ENCODE data around the gene MORN4.
A peak's percentile ranks its signal among the peaks of the same experiment; 100 is the strongest.
"Not testable (repeated sequence)": the region's sequence is repeated elsewhere in the genome, so short reads cannot be mapped to it uniquely, and the experiment has no call there.

MORN4 gene

DNA sequence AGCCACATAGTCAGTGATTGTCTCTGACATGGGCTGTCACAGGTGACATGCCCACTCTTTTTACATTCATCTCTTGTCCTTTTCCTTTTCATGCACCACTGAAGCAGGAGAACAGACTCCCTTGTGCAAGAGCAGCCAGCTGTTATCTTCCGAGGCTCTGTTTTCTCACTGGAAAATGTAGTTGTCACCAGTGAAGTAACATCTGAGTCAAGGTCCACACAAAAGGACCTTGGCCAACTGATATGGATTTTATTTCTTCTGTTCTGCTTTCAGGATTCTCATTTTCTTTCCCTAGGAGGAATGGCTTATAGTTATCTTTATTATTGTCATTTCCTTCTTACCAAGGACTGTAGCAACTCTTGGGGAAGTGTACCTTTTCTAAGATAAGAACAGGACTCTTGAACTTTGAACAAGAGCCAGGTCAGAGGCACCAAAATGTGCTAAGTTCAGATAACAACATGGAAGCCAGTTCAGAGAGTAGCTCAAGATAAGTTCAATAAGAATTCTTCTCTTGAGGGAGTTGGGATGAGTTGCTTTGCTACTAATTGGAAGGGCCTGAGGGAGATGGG lies 31.1 kb upstream of the MORN4 start:
- Histone ChIP-seq H3K27me3 (ENCODE audit: control insufficient read depth, insufficient read depth, low read length) (no peaks in the 10 kb centered on the region), H3K9me3 (ENCODE audit: control insufficient read depth, insufficient read depth, low read length) (no peaks in the 10 kb centered on the region; the same call in 1 of the 2 replicates), H3K36me3 (ENCODE audit: control insufficient read depth, insufficient read depth, low read length) (peaks cover 3% of the 10 kb centered on the region; the same call in 1 of the 2 replicates), H3K27ac (ENCODE audit: low read length) (no peak overlapping the region), H3K4me3 (ENCODE audit: low read length) (no peak overlapping the region), H3K4me1 (ENCODE audit: control insufficient read depth, insufficient read depth, low read length) (no peaks in the 10 kb centered on the region)
- WGBS (ENCODE audit: insufficient coverage, insufficient read length): no CpG with 5 or more reads among the region's 1 CpG
- no peak for DNase-seq (ENCODE audit: low read depth, low spot score)

DNA sequence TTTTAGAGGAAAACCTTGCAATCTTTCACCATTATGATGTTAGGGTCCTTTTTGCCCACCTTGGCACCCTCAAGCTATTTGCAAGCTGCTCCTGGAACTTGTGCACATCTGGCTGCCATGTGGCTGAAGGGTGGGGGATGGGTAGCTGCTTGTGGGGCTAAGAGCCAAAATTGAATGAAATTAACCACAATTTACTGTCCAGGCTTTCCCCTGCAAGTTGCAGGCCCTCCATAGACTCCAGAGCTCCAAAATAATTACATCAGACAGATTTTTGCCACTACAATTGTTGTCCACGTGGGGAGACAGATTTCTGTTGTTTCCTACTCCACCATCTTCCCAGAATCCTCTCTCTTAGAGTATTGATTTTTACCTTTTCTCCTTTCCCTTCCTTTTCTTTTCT lies 26.3 kb upstream of the MORN4 start:
- Histone ChIP-seq H3K4me3 (ENCODE audit: low read length) (no peak overlapping the region), H3K27me3 (ENCODE audit: control insufficient read depth, insufficient read depth, low read length) (no peaks in the 10 kb centered on the region), H3K27ac (ENCODE audit: low read length) (no peak overlapping the region), H3K4me1 (ENCODE audit: control insufficient read depth, insufficient read depth, low read length) (no peaks in the 10 kb centered on the region), H3K36me3 (ENCODE audit: control insufficient read depth, insufficient read depth, low read length) (peaks cover 7% of the 10 kb centered on the region; the same call in 1 of the 2 replicates), H3K9me3 (ENCODE audit: control insufficient read depth, insufficient read depth, low read length) (no peaks in the 10 kb centered on the region; the same call in 1 of the 2 replicates)
- DNase-seq (ENCODE audit: low read depth, low spot score): no peak
- WGBS (ENCODE audit: insufficient coverage, insufficient read length): no CpG with 5 or more reads among the region's 1 CpG

DNA sequence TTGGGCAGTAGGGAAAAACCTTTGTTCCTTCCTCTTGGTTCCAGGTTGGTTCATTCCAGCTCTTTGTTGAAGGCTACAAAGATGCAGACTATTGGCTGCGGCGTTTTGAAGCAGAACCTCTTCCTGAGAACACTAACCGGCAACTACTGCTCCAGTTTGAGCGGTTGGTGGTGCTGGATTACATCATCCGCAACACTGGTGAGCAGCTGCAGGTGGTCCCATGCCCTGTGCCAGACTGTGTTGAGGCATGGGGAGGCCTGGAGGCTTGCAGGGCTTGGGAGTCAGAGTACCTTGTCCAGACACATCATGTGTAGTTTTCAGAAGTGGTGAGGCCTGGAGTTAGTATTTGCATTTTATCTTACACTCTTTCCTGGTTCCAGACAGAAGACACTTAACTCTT lies 23.5 kb upstream of the MORN4 start:
- Histone ChIP-seq H3K9me3 (ENCODE audit: control insufficient read depth, insufficient read depth, low read length) (no peaks in the 10 kb centered on the region), H3K27me3 (ENCODE audit: control insufficient read depth, insufficient read depth, low read length) (no peaks in the 10 kb centered on the region), H3K4me1 (ENCODE audit: control insufficient read depth, insufficient read depth, low read length) (no peaks in the 10 kb centered on the region), H3K27ac (ENCODE audit: low read length) (no peak overlapping the region), H3K4me3 (ENCODE audit: low read length) (no peak overlapping the region), H3K36me3 (ENCODE audit: control insufficient read depth, insufficient read depth, low read length) (peaks cover 7% of the 10 kb centered on the region; the same call in 1 of the 2 replicates)
- no peak for DNase-seq (ENCODE audit: low read depth, low spot score)
- WGBS (ENCODE audit: insufficient coverage, insufficient read length): no CpG with 5 or more reads among the region's 5 CpGs

DNA sequence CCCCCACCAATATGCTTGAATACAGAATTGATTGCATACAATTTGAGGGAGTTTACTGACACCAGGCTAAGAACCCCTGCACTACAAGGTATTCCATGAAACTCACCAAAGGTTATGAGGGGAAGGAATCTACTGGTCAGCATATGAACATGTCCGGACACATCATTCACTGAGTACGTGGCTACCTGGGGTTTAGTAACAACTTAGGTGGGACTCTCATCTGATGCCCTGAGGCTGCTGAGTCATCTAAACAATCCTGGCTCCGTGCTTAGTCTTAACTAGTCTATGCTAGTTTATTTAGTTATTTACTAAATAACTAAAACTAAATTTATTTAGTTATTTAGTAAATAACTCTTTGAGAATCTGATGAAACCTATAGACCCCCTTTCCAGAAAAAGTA lies 18.5 kb upstream of the MORN4 start:
- H3K4me1 ChIP-seq (ENCODE audit: control insufficient read depth, insufficient read depth, low read length): peaks cover 3% of the 10 kb centered on the region; the same call in 1 of the 2 replicates
- peaks cover 10% of the 10 kb centered on the region; the same call in 1 of the 2 replicates for H3K36me3 ChIP-seq (ENCODE audit: control insufficient read depth, insufficient read depth, low read length)
- no peaks in the 10 kb centered on the region for H3K27me3 ChIP-seq (ENCODE audit: control insufficient read depth, insufficient read depth, low read length)
- no peaks in the 10 kb centered on the region for H3K9me3 ChIP-seq (ENCODE audit: control insufficient read depth, insufficient read depth, low read length)
- H3K27ac ChIP-seq (ENCODE audit: low read length): no peak overlapping the region
- no CpG with 5 or more reads among the region's 3 CpGs for WGBS (ENCODE audit: insufficient coverage, insufficient read length)
- no peak for DNase-seq (ENCODE audit: low read depth, low spot score)
- no peak overlapping the region for H3K4me3 ChIP-seq (ENCODE audit: low read length)

DNA sequence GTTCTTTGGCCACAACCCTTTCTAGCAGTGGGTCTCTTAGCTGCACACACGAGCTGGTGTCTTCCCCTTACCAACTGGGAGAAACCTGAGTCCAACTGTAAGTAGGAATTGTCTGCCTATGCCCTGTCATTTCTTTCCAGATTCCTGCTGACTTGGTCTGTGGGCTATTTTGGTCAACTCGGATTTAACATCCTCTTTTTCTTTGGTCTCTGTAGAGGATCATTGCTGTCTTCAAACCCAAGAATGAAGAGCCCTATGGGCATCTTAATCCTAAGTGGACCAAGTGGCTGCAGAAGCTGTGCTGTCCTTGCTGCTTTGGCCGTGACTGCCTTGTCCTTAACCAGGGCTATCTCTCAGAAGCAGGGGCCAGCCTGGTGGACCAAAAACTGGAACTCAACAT lies 17.4 kb upstream of the MORN4 start:
- no peak overlapping the region for H3K27ac ChIP-seq (ENCODE audit: low read length)
- H3K9me3 ChIP-seq (ENCODE audit: control insufficient read depth, insufficient read depth, low read length): no peaks in the 10 kb centered on the region
- H3K27me3 ChIP-seq (ENCODE audit: control insufficient read depth, insufficient read depth, low read length): no peaks in the 10 kb centered on the region
- peaks cover 3% of the 10 kb centered on the region; the same call in 1 of the 2 replicates for H3K4me1 ChIP-seq (ENCODE audit: control insufficient read depth, insufficient read depth, low read length)
- no peak overlapping the region for H3K4me3 ChIP-seq (ENCODE audit: low read length)
- H3K36me3 ChIP-seq (ENCODE audit: control insufficient read depth, insufficient read depth, low read length): peaks cover 9% of the 10 kb centered on the region; the same call in 1 of the 2 replicates
- WGBS (ENCODE audit: insufficient coverage, insufficient read length): no CpG with 5 or more reads among the region's 3 CpGs
- no peak for DNase-seq (ENCODE audit: low read depth, low spot score)

DNA sequence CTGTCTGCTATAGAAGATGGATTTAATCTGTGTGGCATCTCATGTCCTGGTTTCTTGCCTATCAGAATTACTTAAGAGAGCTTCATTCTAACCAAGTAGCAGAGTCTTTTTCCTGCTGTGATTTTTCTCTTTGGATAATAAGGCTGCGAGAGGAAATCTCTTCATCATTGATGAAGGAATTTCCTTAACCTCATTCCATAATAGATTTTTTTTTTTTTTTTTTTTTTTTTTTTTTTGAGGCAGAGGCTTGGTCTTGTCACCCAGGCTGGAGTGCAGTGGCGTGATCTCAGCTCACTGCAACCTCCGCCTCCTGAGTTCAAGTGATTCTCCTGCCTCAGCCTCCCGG lies 16.1 kb upstream of the MORN4 start:
- not testable (repeated sequence) for H3K9me3 ChIP-seq (ENCODE audit: control insufficient read depth, insufficient read depth, low read length); H3K27ac ChIP-seq (ENCODE audit: low read length); H3K36me3 ChIP-seq (ENCODE audit: control insufficient read depth, insufficient read depth, low read length); H3K4me1 ChIP-seq (ENCODE audit: control insufficient read depth, insufficient read depth, low read length); DNase-seq (ENCODE audit: low read depth, low spot score); H3K27me3 ChIP-seq (ENCODE audit: control insufficient read depth, insufficient read depth, low read length); H3K4me3 ChIP-seq (ENCODE audit: low read length)
- WGBS (ENCODE audit: insufficient coverage, insufficient read length): no CpG with 5 or more reads among the region's 4 CpGs

DNA sequence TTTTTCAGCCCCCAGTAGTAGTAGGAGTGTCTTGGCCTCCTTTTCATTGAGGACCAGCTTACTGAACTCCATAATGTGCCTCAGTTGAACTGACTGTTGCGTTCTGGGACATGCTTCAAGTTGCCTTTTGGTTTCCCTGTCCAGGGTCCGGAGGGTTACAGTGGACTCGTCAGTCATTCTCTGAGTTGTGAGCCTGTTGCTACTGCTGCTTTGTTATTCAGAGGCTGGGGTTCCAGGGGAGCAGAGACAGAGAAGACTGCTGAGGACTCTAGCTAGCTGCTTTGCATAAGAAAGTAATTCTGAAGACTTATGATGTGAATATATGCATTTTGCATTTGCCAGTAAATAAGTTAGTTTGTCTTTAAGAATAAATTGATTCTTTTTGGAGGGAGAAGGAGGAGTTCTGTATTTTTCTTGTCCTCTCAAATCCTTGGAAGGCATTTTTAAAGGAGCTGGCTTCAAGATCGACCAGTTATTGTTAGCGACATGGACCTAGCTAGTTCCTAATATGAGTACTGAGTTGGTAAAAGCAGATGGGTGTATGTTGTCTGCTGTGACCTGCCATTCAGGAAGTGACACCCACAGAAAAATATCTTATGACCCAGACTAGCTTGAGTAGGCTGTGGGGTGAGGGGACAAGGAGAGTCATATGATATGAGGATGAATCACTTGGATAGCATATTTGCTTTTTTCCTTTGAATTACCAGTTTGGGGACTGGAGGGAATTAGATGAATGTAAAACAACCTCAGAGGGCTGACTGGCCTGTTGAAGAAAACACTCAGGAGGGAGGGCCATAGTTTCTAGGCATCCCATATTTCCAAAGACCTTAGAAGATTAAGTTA lies 15.5 kb upstream of the MORN4 start:
- Histone ChIP-seq H3K27ac (ENCODE audit: low read length) (peak overlapping the region; percentile 41), H3K4me3 (ENCODE audit: low read length) (no peak overlapping the region), H3K9me3 (ENCODE audit: control insufficient read depth, insufficient read depth, low read length) (no peaks in the 10 kb centered on the region), H3K27me3 (ENCODE audit: control insufficient read depth, insufficient read depth, low read length) (no peaks in the 10 kb centered on the region), H3K4me1 (ENCODE audit: control insufficient read depth, insufficient read depth, low read length) (peaks cover 3% of the 10 kb centered on the region; the same call in 1 of the 2 replicates), H3K36me3 (ENCODE audit: control insufficient read depth, insufficient read depth, low read length) (peaks cover 11% of the 10 kb centered on the region; the same call in 1 of the 2 replicates)
- WGBS (ENCODE audit: insufficient coverage, insufficient read length): no CpG with 5 or more reads among the region's 5 CpGs
- DNase-seq (ENCODE audit: low read depth, low spot score): no peak

DNA sequence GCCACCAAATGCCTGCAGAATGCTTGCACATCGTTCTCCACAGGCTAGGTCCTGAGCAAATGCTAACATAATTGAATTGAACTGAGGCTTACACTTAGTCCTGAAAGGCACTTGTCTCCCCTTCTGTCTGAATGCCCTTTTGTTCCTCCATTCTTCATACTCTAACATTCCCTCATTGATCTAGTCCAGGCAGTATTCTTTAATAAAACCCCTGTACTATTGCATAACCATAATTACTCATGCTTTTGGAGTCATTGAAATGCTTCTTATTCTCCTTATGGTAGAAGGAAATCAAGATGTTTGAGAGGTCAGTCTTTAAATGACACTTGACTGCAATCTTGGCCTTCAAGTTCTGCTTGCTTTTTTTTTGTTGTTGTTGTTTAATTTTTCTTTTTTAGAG lies 14.3 kb upstream of the MORN4 start:
- no peak for DNase-seq (ENCODE audit: low read depth, low spot score)
- H3K4me1 ChIP-seq (ENCODE audit: control insufficient read depth, insufficient read depth, low read length): peaks cover 3% of the 10 kb centered on the region; the same call in 1 of the 2 replicates
- no peak overlapping the region for H3K4me3 ChIP-seq (ENCODE audit: low read length)
- peaks cover 11% of the 10 kb centered on the region; the same call in 1 of the 2 replicates for H3K36me3 ChIP-seq (ENCODE audit: control insufficient read depth, insufficient read depth, low read length)
- H3K27ac ChIP-seq (ENCODE audit: low read length): no peak overlapping the region
- no CpG with 5 or more reads among the region's 1 CpG for WGBS (ENCODE audit: insufficient coverage, insufficient read length)
- no peaks in the 10 kb centered on the region for H3K27me3 ChIP-seq (ENCODE audit: control insufficient read depth, insufficient read depth, low read length)
- H3K9me3 ChIP-seq (ENCODE audit: control insufficient read depth, insufficient read depth, low read length): no peaks in the 10 kb centered on the region

DNA sequence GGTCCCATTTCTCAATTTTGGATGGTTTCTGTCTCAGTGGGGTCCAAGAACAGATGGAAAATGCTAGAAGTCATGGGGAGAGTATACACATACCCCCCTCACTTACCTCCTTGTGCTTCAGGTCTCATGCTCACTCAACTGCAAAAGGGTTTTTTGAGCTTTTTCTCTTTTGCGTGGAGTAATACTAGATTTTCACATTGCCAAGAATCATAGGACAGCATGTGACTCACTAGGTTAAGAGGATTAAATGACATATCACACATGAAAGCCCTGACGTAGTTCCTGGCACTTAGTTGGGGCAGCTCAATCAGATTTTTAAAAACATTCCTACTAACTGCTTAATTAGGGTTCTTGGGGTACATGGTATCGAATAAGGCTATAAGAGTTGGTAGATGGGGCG lies 11.6 kb upstream of the MORN4 start:
- Histone ChIP-seq H3K9me3 (ENCODE audit: control insufficient read depth, insufficient read depth, low read length) (no peaks in the 10 kb centered on the region), H3K27me3 (ENCODE audit: control insufficient read depth, insufficient read depth, low read length) (no peaks in the 10 kb centered on the region), H3K4me3 (ENCODE audit: low read length) (no peak overlapping the region), H3K36me3 (ENCODE audit: control insufficient read depth, insufficient read depth, low read length) (peaks cover 2% of the 10 kb centered on the region), H3K4me1 (ENCODE audit: control insufficient read depth, insufficient read depth, low read length) (peaks cover 2% of the 10 kb centered on the region; the same call in 1 of the 2 replicates), H3K27ac (ENCODE audit: low read length) (no peak overlapping the region)
- WGBS (ENCODE audit: insufficient coverage, insufficient read length): no CpG with 5 or more reads among the region's 4 CpGs
- DNase-seq (ENCODE audit: low read depth, low spot score): no peak

DNA sequence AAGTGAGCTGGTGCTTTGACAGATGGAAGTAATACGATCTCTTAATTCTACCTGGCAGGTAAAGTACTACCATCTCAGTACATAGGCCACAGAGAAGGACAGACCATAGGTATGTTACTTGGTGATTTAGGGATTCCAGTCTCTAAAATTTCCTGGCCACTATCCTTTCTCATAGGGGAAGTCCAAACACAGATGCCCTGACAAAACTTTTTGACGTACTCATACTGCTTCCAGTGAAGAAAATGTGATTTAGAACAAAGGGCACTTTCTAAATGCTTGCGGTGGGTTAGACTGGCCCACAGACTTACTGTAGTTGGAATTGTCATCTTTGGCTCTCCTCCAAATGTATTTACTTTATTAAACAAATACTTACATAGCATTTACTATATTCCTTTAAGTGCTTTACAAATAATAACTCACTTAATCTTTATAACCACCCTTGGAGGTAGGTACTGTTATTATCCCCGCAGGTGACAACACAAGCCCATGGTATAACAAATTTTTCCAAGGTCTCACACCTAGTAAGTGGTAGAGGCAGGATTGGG lies 10.2 kb upstream of the MORN4 start:
- Histone ChIP-seq H3K27ac (ENCODE audit: low read length) (no peak overlapping the region), H3K4me3 (ENCODE audit: low read length) (no peak overlapping the region), H3K4me1 (ENCODE audit: control insufficient read depth, insufficient read depth, low read length) (peaks cover 2% of the 10 kb centered on the region; the same call in 1 of the 2 replicates), H3K27me3 (ENCODE audit: control insufficient read depth, insufficient read depth, low read length) (no peaks in the 10 kb centered on the region), H3K9me3 (ENCODE audit: control insufficient read depth, insufficient read depth, low read length) (no peaks in the 10 kb centered on the region), H3K36me3 (ENCODE audit: control insufficient read depth, insufficient read depth, low read length) (peaks cover 2% of the 10 kb centered on the region)
- DNase-seq (ENCODE audit: low read depth, low spot score): no peak
- no CpG with 5 or more reads among the region's 4 CpGs for WGBS (ENCODE audit: insufficient coverage, insufficient read length)

Measured in iPS DF 6.9 (cell line).